Neuron (in vitro differentiated cells): ENCODE results near the gene GMDS.

ENCODE experiments used
- H2AFZ ChIP-seq: one replicate; pipeline ENCODE4 v1.6.1; 2013; ENCODE audit warnings: low read depth, mild to moderate bottlenecking, inconsistent platforms, low read length, moderate library complexity
- H3K27me3 ChIP-seq: one replicate; pipeline ENCODE4 v1.6.1; 2013; ENCODE audit warnings: low read length; ENCODE audit not compliant: insufficient read depth
- H3K36me3 ChIP-seq: one replicate; pipeline ENCODE4 v1.6.1; 2013; ENCODE audit warnings: low read length; ENCODE audit not compliant: insufficient read depth
- H3K4me1 ChIP-seq: one replicate; pipeline ENCODE4 v1.6.1; 2013; ENCODE audit warnings: low read length; ENCODE audit not compliant: insufficient read depth
- H3K4me3 ChIP-seq: 2 replicates; pipeline ENCODE4 v1.5.1; 2013; ENCODE audit warnings: mild to moderate bottlenecking, low read length, moderate library complexity
- H3K9me3 ChIP-seq: one replicate; pipeline ENCODE4 v1.6.1; 2013; ENCODE audit warnings: low read length

GMDS gene

GRCh38 chr6:1591926-1592325, 653.5 kb downstream of the GMDS start:
- Histone ChIP-seq H2AFZ (no peak overlapping the region), H3K36me3 (no peaks in the 10 kb centered on the region), H3K4me1 (peaks cover 7% of the 10 kb centered on the region), H3K9me3 (no peaks in the 10 kb centered on the region), H3K27me3 (peaks cover 2% of the 10 kb centered on the region), H3K4me3 (no peak overlapping the region)

DNA sequence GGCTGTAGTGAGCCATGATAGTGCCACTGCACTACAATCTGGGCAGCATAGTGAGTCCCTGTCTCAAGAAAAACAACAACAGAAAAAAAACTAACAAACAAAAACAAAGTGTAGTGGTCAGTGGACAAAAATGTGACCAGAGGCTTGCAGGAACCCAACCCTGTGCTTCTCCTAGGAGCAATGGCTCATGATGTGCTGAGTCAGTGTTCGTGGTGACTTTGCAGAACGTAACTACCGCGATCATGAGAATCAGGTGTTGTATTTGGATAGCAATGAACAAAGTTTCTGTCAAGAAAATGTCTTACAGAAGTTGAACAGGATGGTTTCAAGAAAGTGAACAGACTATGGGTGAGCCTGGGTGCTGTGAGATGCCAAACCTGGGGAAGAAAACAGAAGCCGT, 654.2 kb downstream of the GMDS start:
- H3K27me3 ChIP-seq: peaks cover 2% of the 10 kb centered on the region
- H3K4me1 ChIP-seq: peaks cover 4% of the 10 kb centered on the region
- no peak overlapping the region for H2AFZ ChIP-seq
- no peak overlapping the region for H3K4me3 ChIP-seq
- no peaks in the 10 kb centered on the region for H3K36me3 ChIP-seq
- H3K9me3 ChIP-seq: no peaks in the 10 kb centered on the region

DNA sequence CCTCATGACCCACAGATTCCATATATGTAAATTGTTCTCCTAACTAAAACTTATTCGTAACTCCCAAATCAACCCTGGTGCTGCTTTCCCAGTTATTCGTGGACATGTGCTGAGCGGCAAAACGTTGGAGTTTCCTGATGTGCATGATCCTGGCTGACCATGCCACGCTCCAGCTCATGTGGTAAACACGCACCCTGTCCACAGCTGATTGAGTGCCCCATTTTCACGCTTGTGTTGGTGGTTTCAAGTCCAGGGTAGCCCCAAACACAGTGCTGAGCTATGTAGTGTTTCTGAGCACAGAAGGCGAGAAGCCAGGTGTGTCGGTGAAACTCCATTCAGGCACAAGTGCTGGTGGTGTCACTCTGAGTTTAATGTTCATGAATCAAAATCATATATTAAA, 654.8 kb downstream of the GMDS start:
- H3K9me3 ChIP-seq: no peaks in the 10 kb centered on the region
- H3K4me1 ChIP-seq: no peaks in the 10 kb centered on the region
- H2AFZ ChIP-seq: no peak overlapping the region
- peaks cover 2% of the 10 kb centered on the region for H3K27me3 ChIP-seq
- no peak overlapping the region for H3K4me3 ChIP-seq
- H3K36me3 ChIP-seq: no peaks in the 10 kb centered on the region

- Histone ChIP-seq H3K4me3 (no peak overlapping the region), H2AFZ (no peak overlapping the region), H3K27me3 (peaks cover 2% of the 10 kb centered on the region), H3K4me1 (no peaks in the 10 kb centered on the region), H3K36me3 (no peaks in the 10 kb centered on the region), H3K9me3 (no peaks in the 10 kb centered on the region)
These were observed 656.2 kb downstream of the GMDS start for GRCh38 chr6:1589208-1589607.

- Histone ChIP-seq H3K9me3 (no peaks in the 10 kb centered on the region), H3K4me3 (no peak overlapping the region), H3K27me3 (peaks cover 2% of the 10 kb centered on the region), H2AFZ (no peak overlapping the region), H3K4me1 (no peaks in the 10 kb centered on the region), H3K36me3 (no peaks in the 10 kb centered on the region)
These were observed 657.4 kb downstream of the GMDS start for GRCh38 chr6:1587977-1588376.

DNA sequence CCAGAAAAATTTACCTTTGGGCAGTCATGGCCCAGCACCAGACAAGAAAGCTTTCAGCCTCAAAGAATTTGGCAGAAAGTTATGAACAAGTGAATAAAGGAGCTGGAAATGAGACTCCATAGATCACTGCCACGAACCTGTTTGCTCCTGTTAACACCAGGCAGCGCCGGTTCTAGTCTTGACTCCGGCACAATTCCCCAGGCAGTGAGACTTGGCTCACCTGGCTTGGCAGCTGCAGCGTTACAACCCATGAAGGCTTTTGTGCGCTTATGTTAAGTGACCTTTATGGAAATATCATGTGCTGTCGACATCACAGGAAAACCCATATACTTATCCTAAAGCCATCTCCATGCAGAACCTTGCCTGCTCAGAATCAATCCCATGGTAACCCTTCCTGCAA, 657.9 kb downstream of the GMDS start:
- Histone ChIP-seq H3K4me3 (no peak overlapping the region), H3K9me3 (no peaks in the 10 kb centered on the region), H3K36me3 (no peaks in the 10 kb centered on the region), H3K27me3 (peaks cover 2% of the 10 kb centered on the region), H2AFZ (no peak overlapping the region), H3K4me1 (no peaks in the 10 kb centered on the region)

DNA sequence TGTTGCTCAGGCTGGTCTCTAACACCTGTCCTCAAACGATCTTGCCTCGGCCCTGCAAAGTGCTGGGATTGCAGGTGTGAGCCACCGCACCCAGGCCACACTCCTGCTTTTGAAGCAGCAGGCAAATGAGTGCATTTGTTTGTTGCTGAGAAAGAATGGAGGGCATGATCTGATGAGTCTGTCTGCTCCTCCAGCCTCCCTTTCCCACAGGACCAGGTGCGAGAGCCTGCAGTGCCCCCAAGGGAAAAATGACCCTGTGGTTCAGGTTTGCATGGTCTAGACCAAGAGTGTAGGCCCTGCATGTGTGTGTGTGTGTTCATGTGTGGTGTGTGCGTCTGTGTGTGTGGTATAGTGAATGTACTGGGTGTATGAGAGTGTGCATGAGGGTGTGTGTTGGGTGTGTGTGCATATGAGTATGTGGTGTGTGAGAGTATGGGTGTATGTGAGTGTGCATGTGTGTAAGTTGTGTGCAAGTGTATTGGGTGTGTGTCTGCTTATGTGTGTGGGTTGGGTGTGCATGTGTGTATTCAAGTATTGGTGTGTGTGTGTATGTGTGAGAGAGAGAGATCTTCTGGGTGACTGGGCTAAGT, 658.4 kb downstream of the GMDS start:
- H2AFZ ChIP-seq: no peak overlapping the region

GRCh38 chr6:1586256-1586655, 659.1 kb downstream of the GMDS start:
- no peak overlapping the region for H2AFZ ChIP-seq
- H3K36me3 ChIP-seq: no peaks in the 10 kb centered on the region
- no peaks in the 10 kb centered on the region for H3K9me3 ChIP-seq
- H3K4me1 ChIP-seq: no peaks in the 10 kb centered on the region
- H3K27me3 ChIP-seq: peaks cover under 1% of the 10 kb centered on the region
- H3K4me3 ChIP-seq: no peak overlapping the region

More for the DNA sequence above, 658.4 kb downstream of the GMDS start:
- H3K9me3 ChIP-seq: no peaks in the 10 kb centered on the region
- no peaks in the 10 kb centered on the region for H3K36me3 ChIP-seq
- H3K4me3 ChIP-seq: no peak overlapping the region
- H3K27me3 ChIP-seq: peaks cover 2% of the 10 kb centered on the region
- no peaks in the 10 kb centered on the region for H3K4me1 ChIP-seq

GRCh38 chr6:1585669-1586049, 659.7 kb downstream of the GMDS start:
- Histone ChIP-seq H3K27me3 (no peaks in the 10 kb centered on the region), H3K4me1 (no peaks in the 10 kb centered on the region), H3K9me3 (no peaks in the 10 kb centered on the region)

DNA sequence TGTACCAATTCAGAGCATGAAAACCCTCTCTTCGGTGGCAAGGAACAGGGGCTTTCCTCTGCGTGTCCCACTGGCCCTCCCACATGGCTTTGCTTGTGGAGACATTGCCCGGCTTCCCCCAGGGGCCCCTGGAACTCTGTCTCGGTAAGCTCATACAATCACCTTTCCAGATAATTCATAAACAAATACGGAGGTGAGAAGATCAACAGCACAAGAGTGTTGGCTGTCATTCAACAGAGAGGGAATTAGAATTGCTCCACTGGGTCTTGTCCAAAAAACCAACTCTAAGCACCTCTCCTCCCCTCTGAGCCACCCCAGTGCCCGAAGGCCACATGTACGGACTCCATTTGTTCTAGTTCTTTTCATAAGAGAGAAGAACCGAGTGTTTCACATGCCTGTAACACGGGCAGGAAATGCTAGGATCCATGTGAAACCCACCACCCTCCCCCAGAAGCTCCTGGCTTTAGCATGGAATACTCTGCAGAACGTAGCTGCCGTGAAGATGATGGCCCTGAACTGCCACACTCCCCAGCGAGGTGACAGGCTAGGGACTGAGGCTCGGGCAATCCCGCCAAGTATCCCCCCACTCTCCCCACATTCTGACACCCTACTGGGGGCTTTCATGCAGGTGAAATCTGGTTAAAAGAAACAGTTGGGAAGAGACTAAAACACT, 660.3 kb downstream of the GMDS start:
- no peaks in the 10 kb centered on the region for H3K9me3 ChIP-seq
- no peak overlapping the region for H3K4me3 ChIP-seq
- H3K36me3 ChIP-seq: no peaks in the 10 kb centered on the region
- H3K27me3 ChIP-seq: no peaks in the 10 kb centered on the region
- no peaks in the 10 kb centered on the region for H3K4me1 ChIP-seq
- H2AFZ ChIP-seq: no peak overlapping the region

More at GRCh38 chr6:1585669-1586049, 659.7 kb downstream of the GMDS start:
- Histone ChIP-seq H3K36me3 (no peaks in the 10 kb centered on the region), H3K4me3 (no peak overlapping the region), H2AFZ (no peak overlapping the region)

GRCh38 chr6:1584146-1584545, 661.3 kb downstream of the GMDS start:
- Histone ChIP-seq H3K36me3 (no peaks in the 10 kb centered on the region), H3K27me3 (no peaks in the 10 kb centered on the region), H3K9me3 (no peaks in the 10 kb centered on the region), H2AFZ (no peak overlapping the region), H3K4me3 (no peak overlapping the region), H3K4me1 (no peaks in the 10 kb centered on the region)

- H2AFZ ChIP-seq: no peak overlapping the region
- H3K4me1 ChIP-seq: no peaks in the 10 kb centered on the region
- H3K27me3 ChIP-seq: no peaks in the 10 kb centered on the region
- H3K36me3 ChIP-seq: no peaks in the 10 kb centered on the region
- no peak overlapping the region for H3K4me3 ChIP-seq
- H3K9me3 ChIP-seq: no peaks in the 10 kb centered on the region
These were observed 664.0 kb downstream of the GMDS start for GRCh38 chr6:1581120-1581991.

DNA sequence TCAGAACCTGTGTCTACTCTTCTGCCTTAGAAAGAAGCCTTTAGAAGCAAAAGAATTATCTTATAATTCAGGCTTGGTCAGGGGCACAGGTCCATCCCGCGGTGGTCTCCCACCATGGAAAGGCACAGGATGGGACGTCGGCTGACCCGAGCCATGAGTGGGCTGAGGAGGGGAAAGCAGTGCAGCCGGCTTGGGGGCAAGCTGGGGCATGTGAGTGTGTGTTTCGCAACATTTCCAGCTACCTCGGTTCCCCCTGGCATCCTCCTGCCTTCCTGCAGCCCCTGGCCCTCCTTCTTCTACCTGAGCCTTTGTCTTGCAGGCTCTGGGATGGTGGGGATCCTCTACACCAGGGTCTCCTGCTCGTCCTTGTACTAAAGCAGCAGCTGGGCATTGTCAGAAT, 664.8 kb downstream of the GMDS start:
- H2AFZ ChIP-seq: no peak overlapping the region
- H3K36me3 ChIP-seq: no peaks in the 10 kb centered on the region
- H3K9me3 ChIP-seq: no peaks in the 10 kb centered on the region
- no peak overlapping the region for H3K4me3 ChIP-seq
- H3K27me3 ChIP-seq: no peaks in the 10 kb centered on the region
- H3K4me1 ChIP-seq: no peaks in the 10 kb centered on the region
